Measurements from ENCODE around the gene LIMS1. TPM values are rescaled to one million over a fixed set of nuclear protein-coding genes. Genes with fewer than 3 reads are reported as not detected.

LIMS1 gene
- total RNA-seq, 1 experiment from 2014 or later, result 58.1 TPM

DNA sequence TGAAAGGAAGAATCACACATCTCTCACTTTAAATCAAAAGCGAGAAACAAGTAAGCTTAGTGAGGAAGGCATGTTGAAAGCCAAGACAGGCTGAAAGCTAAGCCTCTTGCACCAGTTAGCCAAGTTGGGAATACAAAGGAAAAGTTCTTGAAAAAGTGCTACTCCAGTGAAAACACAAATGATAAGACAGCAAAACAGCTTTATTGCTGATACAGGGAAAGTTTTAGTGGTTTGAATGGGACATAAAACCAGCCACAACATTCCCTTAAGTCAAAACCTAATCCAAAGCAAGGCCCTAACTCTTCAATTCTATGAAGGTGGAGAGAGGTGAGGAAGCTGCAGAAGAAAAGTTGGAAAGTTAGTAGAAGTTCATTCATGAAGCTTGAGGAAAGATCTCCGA, 28.0 kb downstream of the LIMS1 start:
- no peak for DNase-seq
- Histone ChIP-seq H3K4me3 (ENCODE audit: insufficient read depth, low read depth, low read length) (no peak overlapping the region), H3K36me3 (replicated peaks; ENCODE audit: control insufficient read depth, insufficient read depth, low read length) (no peaks in the 10 kb centered on the region), H3K27me3 (ENCODE audit: control insufficient read depth, insufficient read depth, low read length) (no peaks in the 10 kb centered on the region)

DNA sequence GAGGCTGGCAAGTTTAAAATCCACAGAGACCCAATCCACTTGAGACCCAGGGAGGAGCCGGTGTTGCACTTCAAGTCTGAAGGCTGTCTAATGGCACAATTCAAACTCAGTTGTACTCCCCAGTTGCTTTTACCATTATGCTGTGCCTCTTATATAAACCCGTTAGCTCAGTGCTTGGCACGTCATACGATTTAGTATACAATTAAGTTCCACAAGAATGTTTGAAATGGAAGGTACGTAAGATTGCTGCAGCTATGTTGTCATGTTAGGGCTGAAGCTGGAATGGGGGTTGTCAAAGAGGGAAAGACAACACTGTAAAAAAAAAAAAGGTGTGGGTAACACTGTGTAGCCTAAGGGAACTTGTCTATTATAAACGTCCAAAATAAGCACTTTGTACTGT, 30.2 kb downstream of the LIMS1 start:
- no peak for DNase-seq
- Histone ChIP-seq H3K36me3 (replicated peaks; ENCODE audit: control insufficient read depth, insufficient read depth, low read length) (no peaks in the 10 kb centered on the region), H3K27me3 (ENCODE audit: control insufficient read depth, insufficient read depth, low read length) (no peaks in the 10 kb centered on the region), H3K4me3 (ENCODE audit: insufficient read depth, low read depth, low read length) (no peak overlapping the region)

DNA sequence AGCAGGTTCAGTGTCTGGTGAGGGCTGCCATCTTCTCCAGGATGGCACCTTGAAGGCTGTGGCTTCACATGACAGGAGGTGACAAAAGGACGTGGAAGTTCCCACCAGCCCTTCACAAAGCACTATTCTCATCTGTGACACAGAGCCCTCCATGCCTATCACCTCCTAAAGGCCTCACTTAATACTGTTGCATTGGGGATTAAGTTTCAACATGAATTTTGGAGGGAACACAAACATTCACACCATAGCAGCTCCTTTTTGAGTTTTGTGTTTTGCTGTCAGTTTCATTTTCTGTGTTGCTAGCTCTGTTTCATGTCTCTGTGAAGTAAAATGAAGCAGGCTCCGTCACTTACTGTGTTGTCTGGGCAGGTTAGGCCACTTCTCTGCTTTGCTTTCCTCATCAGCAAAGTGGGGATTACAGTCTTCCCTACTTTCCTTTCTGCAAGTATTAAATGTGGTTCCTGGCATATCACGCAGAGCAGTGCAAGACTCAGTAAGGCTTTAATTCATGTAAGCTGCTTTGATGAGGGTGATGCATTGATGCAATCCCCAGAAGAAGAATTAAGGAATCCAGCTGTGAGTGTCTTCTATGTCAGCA, 31.6 kb downstream of the LIMS1 start:
- DNase-seq, result no peak
- Histone ChIP-seq H3K36me3 (replicated peaks; ENCODE audit: control insufficient read depth, insufficient read depth, low read length) (no peaks in the 10 kb centered on the region), H3K27me3 (ENCODE audit: control insufficient read depth, insufficient read depth, low read length) (no peaks in the 10 kb centered on the region), H3K4me3 (ENCODE audit: insufficient read depth, low read depth, low read length) (no peak overlapping the region)

DNA sequence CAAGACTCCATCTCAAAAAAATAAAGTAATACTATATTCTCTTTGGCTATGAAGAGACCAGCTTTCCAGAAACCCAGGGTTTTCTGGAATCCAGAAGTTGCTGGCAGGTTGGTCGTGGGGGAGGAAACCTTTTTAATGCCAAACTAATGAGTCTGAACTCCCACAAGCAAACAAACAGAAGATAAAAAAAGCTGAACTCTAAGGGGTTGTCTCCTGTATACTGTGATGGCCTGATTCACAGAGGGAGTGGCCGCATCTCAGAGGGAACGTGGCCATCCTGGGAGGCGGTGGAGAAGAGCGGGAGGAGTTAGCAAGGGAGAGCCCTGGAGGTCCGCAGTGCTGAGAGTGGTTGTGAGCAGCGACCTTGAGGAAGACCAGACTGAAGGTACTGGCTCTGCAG, 36.1 kb downstream of the LIMS1 start:
- H3K36me3 ChIP-seq (replicated peaks; ENCODE audit: control insufficient read depth, insufficient read depth, low read length), result no peaks in the 10 kb centered on the region
- no peak overlapping the region for H3K4me3 ChIP-seq (ENCODE audit: insufficient read depth, low read depth, low read length)
- no peak for DNase-seq
- H3K27me3 ChIP-seq (ENCODE audit: control insufficient read depth, insufficient read depth, low read length), result no peaks in the 10 kb centered on the region

DNA sequence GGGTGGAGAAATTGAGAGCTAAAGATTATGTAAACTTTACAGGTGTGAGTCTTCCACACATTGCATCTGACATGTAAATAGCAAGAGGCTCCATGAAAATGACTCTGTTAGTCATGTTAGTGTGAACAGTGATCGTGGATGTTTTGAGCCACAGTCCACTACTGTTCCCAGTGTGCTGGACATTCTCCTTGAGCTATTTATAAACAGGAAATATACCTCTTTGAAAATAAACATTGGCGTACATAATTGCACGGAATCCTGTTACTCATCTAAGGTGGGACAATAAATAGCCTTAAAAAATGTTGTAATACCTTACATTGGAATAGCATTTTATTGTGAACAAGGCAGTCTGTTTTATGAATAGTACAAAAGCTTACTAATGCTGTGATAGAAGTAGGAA, 37.0 kb downstream of the LIMS1 start:
- DNase-seq, result no peak
- Histone ChIP-seq H3K27me3 (ENCODE audit: control insufficient read depth, insufficient read depth, low read length) (no peaks in the 10 kb centered on the region), H3K4me3 (ENCODE audit: insufficient read depth, low read depth, low read length) (no peak overlapping the region), H3K36me3 (replicated peaks; ENCODE audit: control insufficient read depth, insufficient read depth, low read length) (no peaks in the 10 kb centered on the region)

DNA sequence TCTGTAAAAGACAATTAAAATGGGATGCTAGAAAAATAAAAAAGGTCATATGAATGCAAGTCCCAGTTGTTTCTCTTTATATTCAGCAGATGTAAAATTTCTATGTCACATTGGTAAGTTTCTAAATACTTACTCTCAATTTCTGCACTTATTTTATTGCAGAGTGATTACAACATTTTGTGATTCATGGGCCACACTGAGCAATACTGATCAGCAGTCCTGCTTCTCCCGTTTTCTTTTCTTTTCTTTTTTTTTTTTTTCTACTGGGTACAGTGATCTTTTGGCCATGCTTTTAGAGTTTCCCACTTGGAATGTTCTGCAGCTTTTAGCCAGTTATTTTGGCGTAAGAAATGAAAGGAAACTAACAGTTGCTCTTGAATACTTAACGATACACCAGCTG, 38.8 kb downstream of the LIMS1 start:
- no peak overlapping the region for H3K4me3 ChIP-seq (ENCODE audit: insufficient read depth, low read depth, low read length)
- H3K27me3 ChIP-seq (ENCODE audit: control insufficient read depth, insufficient read depth, low read length), result no peaks in the 10 kb centered on the region
- H3K36me3 ChIP-seq (replicated peaks; ENCODE audit: control insufficient read depth, insufficient read depth, low read length), result no peaks in the 10 kb centered on the region
- DNase-seq, result no peak

DNA sequence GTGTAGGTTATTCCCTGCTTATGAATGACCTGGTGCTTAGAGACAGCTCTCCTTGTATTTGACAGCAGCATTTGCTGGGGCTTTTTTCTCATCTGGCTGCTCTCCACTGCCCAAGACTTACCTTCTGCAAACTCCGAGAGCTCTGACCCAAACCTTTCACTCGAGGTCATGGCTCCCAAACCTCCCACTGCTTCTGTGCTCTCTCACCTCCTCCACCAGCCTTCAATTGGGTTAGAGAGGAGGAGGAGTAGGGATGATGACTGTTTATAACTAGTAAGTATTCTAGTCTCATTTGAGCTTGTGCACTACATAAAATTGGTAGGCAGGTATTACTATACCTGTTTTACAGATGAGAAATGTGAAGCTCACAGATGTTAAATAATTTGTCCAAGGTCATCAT, 40.1 kb downstream of the LIMS1 start:
- no peak for DNase-seq
- no peak overlapping the region for H3K4me3 ChIP-seq (ENCODE audit: insufficient read depth, low read depth, low read length)
- no peaks in the 10 kb centered on the region for H3K36me3 ChIP-seq (replicated peaks; ENCODE audit: control insufficient read depth, insufficient read depth, low read length)
- no peaks in the 10 kb centered on the region for H3K27me3 ChIP-seq (ENCODE audit: control insufficient read depth, insufficient read depth, low read length)

DNA sequence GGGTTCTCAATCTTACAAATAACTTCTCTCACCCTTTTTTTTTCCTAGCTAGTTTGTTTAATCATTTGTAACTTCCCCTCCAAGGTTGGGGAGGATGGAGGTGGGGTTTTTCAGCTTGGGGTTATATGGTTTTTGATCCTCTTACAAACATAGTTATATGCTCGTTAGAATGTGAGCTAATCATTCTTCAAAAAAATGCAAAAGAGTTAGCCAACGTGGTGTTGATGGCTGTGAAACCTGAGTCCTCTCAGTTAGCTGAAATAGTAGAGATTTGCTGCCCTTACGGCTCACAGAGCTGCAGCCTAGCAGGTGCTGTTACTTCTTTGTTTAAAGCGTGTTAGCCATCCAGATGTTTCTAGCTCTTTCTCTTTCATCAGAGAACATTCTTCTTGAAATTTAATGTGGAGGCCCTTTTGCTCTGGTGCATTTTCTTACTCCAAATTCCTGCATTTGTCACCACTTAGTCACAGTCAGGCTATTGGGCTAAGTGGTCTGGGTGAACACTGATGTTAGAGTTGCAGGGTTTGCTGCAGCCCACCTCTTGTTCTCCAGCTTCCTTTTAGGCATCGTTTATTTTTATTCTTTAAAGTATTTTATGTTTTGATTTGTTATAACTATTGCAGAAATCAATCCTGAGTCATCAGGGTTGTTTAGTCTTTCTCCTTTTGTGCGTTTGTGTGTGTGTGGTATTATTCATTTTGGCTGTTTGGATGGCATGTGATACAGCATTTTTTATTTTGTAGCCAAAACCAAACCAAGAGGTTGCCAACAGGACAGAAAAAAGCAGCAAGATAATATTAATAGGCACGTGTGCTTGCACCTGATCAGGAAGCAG, 41.1 kb downstream of the LIMS1 start:
- no peak for DNase-seq

DNA sequence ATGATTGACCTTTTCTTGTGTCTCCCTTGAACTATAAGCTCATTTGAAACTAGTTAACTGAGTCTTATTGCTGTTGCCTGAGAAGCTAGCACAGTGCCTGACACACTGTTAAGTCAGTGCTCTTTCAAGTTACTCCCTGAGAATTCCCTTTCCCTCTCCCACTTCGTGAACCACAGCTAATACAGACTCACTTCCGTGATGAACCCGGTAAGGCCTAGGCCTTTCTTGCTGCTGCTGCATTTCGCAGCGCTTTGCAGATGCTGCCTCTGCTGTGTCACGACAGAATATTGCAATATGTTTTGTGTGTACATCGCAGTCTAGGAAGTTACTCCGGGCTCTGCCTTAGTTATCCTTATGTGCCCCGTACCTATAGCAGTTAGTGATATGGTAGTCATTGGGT, 42.8 kb downstream of the LIMS1 start:
- no peak overlapping the region for H3K4me3 ChIP-seq (ENCODE audit: insufficient read depth, low read depth, low read length)
- no peak for DNase-seq
- H3K36me3 ChIP-seq (replicated peaks; ENCODE audit: control insufficient read depth, insufficient read depth, low read length), result no peaks in the 10 kb centered on the region
- H3K27me3 ChIP-seq (ENCODE audit: control insufficient read depth, insufficient read depth, low read length), result no peaks in the 10 kb centered on the region

More for the DNA sequence above, 41.1 kb downstream of the LIMS1 start:
- H3K27me3 ChIP-seq (ENCODE audit: control insufficient read depth, insufficient read depth, low read length), result no peaks in the 10 kb centered on the region
- H3K4me3 ChIP-seq (ENCODE audit: insufficient read depth, low read depth, low read length), result no peak overlapping the region
- H3K36me3 ChIP-seq (replicated peaks; ENCODE audit: control insufficient read depth, insufficient read depth, low read length), result no peaks in the 10 kb centered on the region

DNA sequence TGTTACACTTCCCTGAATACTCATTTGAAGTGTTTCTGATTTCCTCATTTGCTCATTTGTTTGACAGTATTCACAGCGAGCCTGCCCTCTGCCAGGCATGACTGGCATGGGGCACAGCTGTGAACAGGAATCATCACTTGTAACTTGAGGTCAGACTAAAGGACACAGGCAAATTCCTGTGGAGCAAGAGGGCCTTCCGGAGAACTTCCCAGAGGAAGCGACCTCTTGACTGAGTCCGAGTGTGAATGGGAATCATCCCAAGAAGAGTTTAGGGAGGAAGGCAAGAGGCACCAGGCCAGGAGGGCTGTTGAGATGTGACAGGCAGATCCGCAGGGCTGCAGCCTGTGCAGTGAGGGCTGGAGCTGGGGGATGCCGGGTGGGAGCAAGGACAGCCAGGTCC, 45.4 kb downstream of the LIMS1 start:
- DNase-seq, result no peak
- Histone ChIP-seq H3K4me3 (ENCODE audit: insufficient read depth, low read depth, low read length) (no peak overlapping the region), H3K36me3 (replicated peaks; ENCODE audit: control insufficient read depth, insufficient read depth, low read length) (no peaks in the 10 kb centered on the region), H3K27me3 (ENCODE audit: control insufficient read depth, insufficient read depth, low read length) (no peaks in the 10 kb centered on the region)

DNA sequence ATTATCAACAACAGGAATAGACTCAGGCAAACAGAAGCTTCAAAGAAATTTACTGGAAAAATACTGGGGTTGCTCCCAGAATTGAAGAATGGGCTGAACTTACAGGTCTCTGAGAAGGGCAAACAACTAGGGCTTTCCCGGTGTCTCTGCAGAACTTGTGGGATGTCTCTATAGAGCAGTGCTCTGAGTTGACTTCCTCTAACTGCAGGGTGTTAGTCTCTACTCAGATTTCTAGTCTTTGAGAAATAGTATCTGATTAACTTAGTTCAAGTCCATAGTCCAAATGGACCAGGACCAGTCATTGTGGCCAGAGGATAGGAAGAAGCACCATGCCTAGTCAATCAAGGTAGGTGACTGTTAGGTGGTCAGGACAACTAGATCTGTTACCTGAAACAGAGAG, 45.8 kb downstream of the LIMS1 start:
- no peak for DNase-seq

DNA sequence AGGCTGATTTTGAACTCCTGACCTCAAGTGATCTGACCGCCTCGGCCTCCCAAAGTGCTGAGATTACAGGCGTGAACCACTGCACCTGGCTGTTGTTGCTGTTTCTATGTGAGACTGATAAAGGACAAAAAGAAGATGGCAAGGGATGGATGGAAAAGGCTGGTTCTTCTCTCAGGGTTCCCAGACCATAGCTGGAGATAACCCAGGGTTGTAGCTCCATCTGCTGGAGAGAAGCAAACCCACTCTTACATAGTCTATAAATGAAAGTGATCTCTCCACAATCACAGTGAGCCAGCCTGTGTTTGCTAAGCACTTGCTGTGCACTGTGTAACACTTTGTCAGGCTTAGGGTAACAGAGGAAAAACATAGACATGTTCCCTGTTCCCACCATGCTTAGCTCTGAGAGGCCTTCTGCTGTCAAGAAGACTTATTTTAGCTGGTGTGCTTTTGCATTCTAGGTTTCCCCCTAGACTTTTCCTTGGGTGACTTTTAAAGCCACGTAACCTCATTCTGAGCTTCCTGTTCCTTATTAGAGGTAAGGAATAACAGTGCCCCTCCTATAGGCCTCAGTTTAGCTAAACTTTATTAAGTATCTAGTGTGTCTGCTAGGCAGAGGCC, 49.7 kb downstream of the LIMS1 start:
- Histone ChIP-seq H3K27me3 (ENCODE audit: control insufficient read depth, insufficient read depth, low read length) (no peaks in the 10 kb centered on the region), H3K4me3 (ENCODE audit: insufficient read depth, low read depth, low read length) (no peak overlapping the region), H3K36me3 (replicated peaks; ENCODE audit: control insufficient read depth, insufficient read depth, low read length) (no peaks in the 10 kb centered on the region)
- peak; percentile 73 for DNase-seq

More for the DNA sequence above, 45.8 kb downstream of the LIMS1 start:
- Histone ChIP-seq H3K4me3 (ENCODE audit: insufficient read depth, low read depth, low read length) (no peak overlapping the region), H3K36me3 (replicated peaks; ENCODE audit: control insufficient read depth, insufficient read depth, low read length) (no peaks in the 10 kb centered on the region), H3K27me3 (ENCODE audit: control insufficient read depth, insufficient read depth, low read length) (no peaks in the 10 kb centered on the region)

DNA sequence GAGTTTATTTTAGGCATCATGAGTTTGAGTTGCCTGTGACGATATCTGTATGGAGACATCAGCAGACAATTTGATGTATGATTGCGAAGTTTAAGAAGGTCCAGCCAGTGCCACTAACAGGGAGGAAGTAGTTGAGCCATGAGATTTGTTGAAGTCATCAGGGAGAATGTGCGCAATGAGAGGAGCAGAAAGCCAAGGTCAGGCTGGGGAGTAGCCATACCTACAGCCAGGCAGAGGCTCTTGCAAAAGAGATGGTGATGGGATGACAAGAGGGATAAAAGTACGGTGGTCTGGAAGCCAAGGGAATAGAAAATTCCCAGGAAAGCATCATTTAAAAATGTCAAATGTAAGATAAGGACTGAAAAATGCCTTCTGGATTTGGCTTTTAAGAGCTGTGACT, 51.2 kb downstream of the LIMS1 start:
- H3K27me3 ChIP-seq (ENCODE audit: control insufficient read depth, insufficient read depth, low read length), result no peaks in the 10 kb centered on the region
- DNase-seq, result no peak
- no peak overlapping the region for H3K4me3 ChIP-seq (ENCODE audit: insufficient read depth, low read depth, low read length)
- no peaks in the 10 kb centered on the region for H3K36me3 ChIP-seq (replicated peaks; ENCODE audit: control insufficient read depth, insufficient read depth, low read length)

DNA sequence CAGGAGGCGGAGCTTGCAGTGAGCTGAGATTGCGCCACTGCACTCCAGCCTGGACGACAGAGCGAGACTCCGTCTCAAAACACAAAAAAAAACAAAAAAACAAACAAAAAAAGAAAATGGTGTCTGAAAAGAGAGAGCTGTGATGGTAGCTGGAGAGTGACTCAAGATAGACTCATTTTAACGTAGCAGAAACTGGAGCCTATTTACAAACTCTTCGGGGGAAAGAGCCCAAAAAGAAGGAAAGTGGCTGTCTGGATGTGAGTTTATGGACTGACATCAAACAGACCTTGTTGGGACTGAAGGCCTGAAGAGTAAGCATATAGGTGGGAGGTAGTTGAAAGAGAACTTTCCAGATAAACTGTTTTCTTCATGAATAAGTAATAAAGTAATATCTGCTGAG, 51.8 kb downstream of the LIMS1 start:
- Histone ChIP-seq H3K36me3 (replicated peaks; ENCODE audit: control insufficient read depth, insufficient read depth, low read length) (no peaks in the 10 kb centered on the region), H3K4me3 (ENCODE audit: insufficient read depth, low read depth, low read length) (no peak overlapping the region), H3K27me3 (ENCODE audit: control insufficient read depth, insufficient read depth, low read length) (no peaks in the 10 kb centered on the region)
- no peak for DNase-seq

DNA sequence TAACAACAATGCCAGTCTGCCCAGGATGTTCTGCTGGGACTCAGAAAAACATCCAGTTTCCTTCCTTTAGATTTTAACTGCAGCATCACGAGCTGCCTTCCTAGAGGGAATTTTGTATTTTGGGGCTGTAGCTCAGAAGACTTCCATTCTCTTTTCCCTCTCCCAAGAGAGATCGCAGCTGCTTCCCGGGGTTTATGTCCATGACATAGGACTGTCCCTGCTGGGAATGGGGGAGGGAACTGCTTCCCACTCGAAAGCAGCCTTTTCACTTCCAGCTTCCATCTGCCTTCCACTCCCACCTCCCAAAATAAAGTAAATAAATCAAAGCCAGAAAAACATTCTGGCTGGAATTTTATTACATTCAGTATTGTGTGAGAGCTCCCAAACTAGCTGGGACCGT, 52.4 kb downstream of the LIMS1 start:
- Histone ChIP-seq H3K36me3 (replicated peaks; ENCODE audit: control insufficient read depth, insufficient read depth, low read length) (no peaks in the 10 kb centered on the region), H3K4me3 (ENCODE audit: insufficient read depth, low read depth, low read length) (no peak overlapping the region), H3K27me3 (ENCODE audit: control insufficient read depth, insufficient read depth, low read length) (no peaks in the 10 kb centered on the region)
- DNase-seq, result no peak
